Esophagus squamous epithelium (tissue), 4 donors: ENCODE data around the gene C4BPB.

ENCODE experiments used
- POLR2A ChIP-seq, 4 donors: fragments of 450-650 bp; IDR thresholded peaks; one replicate each; pipeline ENCODE4 v1.6.1; 2017; ENCODE audit warnings: antibody characterized with exemption in 4 of 4, mild to moderate bottlenecking in 4 of 4, moderate library complexity in 3 of 4
- TF ChIP-seq, protein P1 (sequence below), 6 experiments: fragments of 450-650 bp in 4 of 6; fragments of 200-600 bp in 2 of 6; sonication (generic) in 2 of 6; IDR thresholded peaks; one replicate each; pipeline ENCODE4 v1.5.1; 2016 to 2019; ENCODE audit warnings: antibody characterized with exemption in 6 of 6, mild to moderate bottlenecking in 4 of 6, moderate library complexity in 4 of 6

DNA sequence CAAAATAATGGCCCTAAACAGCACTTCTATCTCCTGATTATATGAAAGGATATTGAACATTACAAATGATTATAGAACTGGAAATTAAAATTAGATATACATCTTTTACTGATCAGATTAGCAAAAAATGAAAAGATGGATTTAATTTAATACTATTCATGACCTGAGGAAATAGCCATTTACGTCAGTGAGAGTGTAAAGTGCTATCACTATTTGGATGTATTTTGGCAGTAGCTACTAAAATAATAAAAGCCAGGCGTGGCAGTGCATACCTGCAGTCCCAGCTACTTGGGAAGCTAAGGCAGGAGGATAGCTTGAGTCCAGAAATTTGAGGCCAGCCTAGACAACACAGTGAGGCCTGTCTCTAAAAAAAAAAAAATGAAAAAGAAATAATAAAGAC, 5.3 kb downstream of the C4BPB start:
- TF ChIP-seq, protein P1, sequence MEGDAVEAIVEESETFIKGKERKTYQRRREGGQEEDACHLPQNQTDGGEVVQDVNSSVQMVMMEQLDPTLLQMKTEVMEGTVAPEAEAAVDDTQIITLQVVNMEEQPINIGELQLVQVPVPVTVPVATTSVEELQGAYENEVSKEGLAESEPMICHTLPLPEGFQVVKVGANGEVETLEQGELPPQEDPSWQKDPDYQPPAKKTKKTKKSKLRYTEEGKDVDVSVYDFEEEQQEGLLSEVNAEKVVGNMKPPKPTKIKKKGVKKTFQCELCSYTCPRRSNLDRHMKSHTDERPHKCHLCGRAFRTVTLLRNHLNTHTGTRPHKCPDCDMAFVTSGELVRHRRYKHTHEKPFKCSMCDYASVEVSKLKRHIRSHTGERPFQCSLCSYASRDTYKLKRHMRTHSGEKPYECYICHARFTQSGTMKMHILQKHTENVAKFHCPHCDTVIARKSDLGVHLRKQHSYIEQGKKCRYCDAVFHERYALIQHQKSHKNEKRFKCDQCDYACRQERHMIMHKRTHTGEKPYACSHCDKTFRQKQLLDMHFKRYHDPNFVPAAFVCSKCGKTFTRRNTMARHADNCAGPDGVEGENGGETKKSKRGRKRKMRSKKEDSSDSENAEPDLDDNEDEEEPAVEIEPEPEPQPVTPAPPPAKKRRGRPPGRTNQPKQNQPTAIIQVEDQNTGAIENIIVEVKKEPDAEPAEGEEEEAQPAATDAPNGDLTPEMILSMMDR (IDR thresholded peaks at IDR 0.05), result no peak
- TF ChIP-seq POLR2A (IDR thresholded peaks at IDR 0.05), result no peak
